ENCODE measurements around the gene DDAH2.

DDAH2 gene

GRCh38 chr6:31749301-31750036, 20.4 kb upstream of the DDAH2 start (continued):
- TF ChIP-seq PRDM2 (tag by site-specific recombination; IDR thresholded peaks at IDR 0.05; ENCODE audit: borderline replicate concordance): no peak
- TF ChIP-seq ZNF24 (tag by site-specific recombination; IDR thresholded peaks at IDR 0.05): no peak
- no peak for TF ChIP-seq ZNF624 (tag by site-specific recombination; IDR thresholded peaks at IDR 0.05)
- no peak for TF ChIP-seq ZNF366 (tag by site-specific recombination; conservative IDR thresholded peaks at IDR 0.05)
- TF ChIP-seq ZNF555 (tag by site-specific recombination; conservative IDR thresholded peaks at IDR 0.05): no peak
- TF ChIP-seq ZNF398 (tag by site-specific recombination; IDR thresholded peaks at IDR 0.05): no peak
- no peak for TF ChIP-seq ZNF623 (tag by site-specific recombination; IDR thresholded peaks at IDR 0.05)
- no peak for TF ChIP-seq ZNF791 (tag by site-specific recombination; IDR thresholded peaks at IDR 0.05)

GRCh38 chr6:31744422-31744821, 15.3 kb upstream of the DDAH2 start:
- H3K36me3 ChIP-seq (ENCODE audit: control insufficient read depth in 2 of 2, insufficient read depth in 1 of 2, low read length in 2 of 2): peaks cover 14 to 58% of the 10 kb centered on the region in 2 experiments; a peak in 2 of 3 replicates
- H3K4me3 ChIP-seq (ENCODE audit: low read depth, low read length): no peak overlapping the region
- no peak for TF ChIP-seq HIC1 (tag by site-specific recombination; IDR thresholded peaks at IDR 0.05)
- TF ChIP-seq AEBP2 (tag by site-specific recombination; IDR thresholded peaks at IDR 0.05; ENCODE audit: borderline replicate concordance): no peak
- TF ChIP-seq ZNF580 (tag by site-specific recombination; IDR thresholded peaks at IDR 0.05): no peak
- no peak for TF ChIP-seq ZNF785 (tag by site-specific recombination; IDR thresholded peaks at IDR 0.05)
- no peak for TF ChIP-seq ZBTB20 (tag by site-specific recombination; IDR thresholded peaks at IDR 0.05)
- H3K27ac ChIP-seq (ENCODE audit: extremely low read depth, low read depth, low read length): no peak overlapping the region
- CTCF ChIA-PET: no interaction called here
- 0 out of 2 replicates have a peak, but pooled peaks cover 5% of the 10 kb centered on the region for H3K4me1 ChIP-seq (ENCODE audit: control insufficient read depth, insufficient read depth, low read length)
- no peaks in the 10 kb centered on the region for H3K9me3 ChIP-seq (ENCODE audit: control insufficient read depth, insufficient read depth, low read depth, low read length)
- POLR2A ChIA-PET: interaction anchor here (1.3 kb wide), 1 partner anchor 83 kb away, joined by 4 read pairs; the partner anchor contains the start of gene HSPA1B

Measured in HEK293 (cell line).